ENCODE results near the gene UCN. TPM values are rescaled to one million over a fixed set of nuclear protein-coding genes. Genes with fewer than 3 reads are reported as not detected.
A peak's percentile ranks its signal among the peaks of the same experiment; 100 is the strongest.

UCN gene
- total and polyA plus RNA-seq, 4 donors = 0.34 to 2.0 (median 1.4) TPM

- DNase-seq (no peak), ATAC-seq (ENCODE audit: insufficient read depth, low FRiP score) (no peak)
- WGBS, 2 donors = 55 to 80% methylated on average over 5 of the region's 5 CpGs
- Histone ChIP-seq H3K9ac (ENCODE audit: insufficient read depth in 1 of 2, low read length in 2 of 2) (no peak overlapping the region), H3K9me3 (ENCODE audit: control insufficient read depth in 4 of 4, insufficient read depth in 3 of 4, low read length in 3 of 4) (no peaks in the 10 kb centered on the region), H3K27ac (ENCODE audit: low read depth in 1 of 2, low read length in 1 of 2) (no peak overlapping the region), H3K4me1 (ENCODE audit: control insufficient read depth in 5 of 5, insufficient read depth in 5 of 5, low read length in 5 of 5) (peaks cover 0 to 23% (median 12%) of the 10 kb centered on the region in 5 donors), H3K36me3 (ENCODE audit: control insufficient read depth in 4 of 4, insufficient read depth in 4 of 4, low read length in 4 of 4) (peaks cover 24 to 30% (median 26%) of the 10 kb centered on the region in 4 donors), H3K27me3 (ENCODE audit: control insufficient read depth in 3 of 3, insufficient read depth in 3 of 3, low read length in 2 of 3) (no peaks in the 10 kb centered on the region), H3K4me3 (no peak overlapping the region)
- TF ChIP-seq CTCF (IDR thresholded peaks at IDR 0.05; ENCODE audit: control extremely low read depth, extremely low read depth) = no peak
These were observed 16.5 kb upstream of the UCN start for GRCh38 chr2:27324720-27325119.

DNA sequence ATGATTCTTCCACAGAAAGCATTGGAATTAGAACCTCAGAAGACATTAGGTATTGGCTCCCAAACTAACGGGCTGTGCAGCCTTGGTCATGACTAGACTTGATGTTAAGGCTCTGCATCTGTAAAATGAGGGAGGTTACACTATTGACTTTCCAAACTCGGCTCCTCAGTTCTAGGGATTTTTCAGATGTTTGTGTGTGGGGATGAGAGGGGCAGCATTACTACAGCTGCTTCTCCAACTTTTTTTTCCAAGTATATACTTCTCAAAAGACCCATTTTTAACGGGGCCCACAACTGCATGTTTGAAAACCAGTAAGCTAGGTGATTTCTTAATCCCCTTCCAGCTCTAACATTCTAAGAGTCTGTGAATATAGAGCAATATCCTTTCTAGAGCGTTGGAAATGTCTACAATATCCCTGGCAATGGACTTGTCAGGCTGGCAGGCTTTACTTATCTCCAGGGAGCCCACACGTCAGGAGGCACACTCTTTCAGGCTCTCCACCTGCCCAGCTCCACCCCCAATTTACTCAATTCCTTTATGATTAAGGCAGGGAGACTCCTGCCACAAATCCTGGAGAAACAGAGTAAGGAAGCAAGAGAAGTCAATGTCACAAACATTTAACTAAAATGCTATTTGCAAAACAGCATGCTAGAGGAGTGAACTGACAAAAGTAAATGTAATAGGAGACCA, 15.5 kb upstream of the UCN start:
- ATAC-seq (ENCODE audit: insufficient read depth, low FRiP score) = no peak
- peak overlapping the region; percentile 98 to 99 for H3K9ac ChIP-seq (ENCODE audit: insufficient read depth in 1 of 2, low read length in 2 of 2)
- 19 to 23% methylated on average over 5 of the region's 5 CpGs for WGBS, 2 donors
- no peak for TF ChIP-seq CTCF (IDR thresholded peaks at IDR 0.05; ENCODE audit: control extremely low read depth, extremely low read depth)
- H3K4me1 ChIP-seq (ENCODE audit: control insufficient read depth in 5 of 5, insufficient read depth in 5 of 5, low read length in 5 of 5) = peaks cover 0 to 23% (median 12%) of the 10 kb centered on the region in 5 donors
- H3K36me3 ChIP-seq (ENCODE audit: control insufficient read depth in 4 of 4, insufficient read depth in 4 of 4, low read length in 4 of 4) = peaks cover 17 to 22% (median 20%) of the 10 kb centered on the region in 4 donors
- no peaks in the 10 kb centered on the region for H3K27me3 ChIP-seq (ENCODE audit: control insufficient read depth in 3 of 3, insufficient read depth in 3 of 3, low read length in 2 of 3)
- peak overlapping the region; percentile 91 to 97 for H3K27ac ChIP-seq (ENCODE audit: low read depth in 1 of 2, low read length in 1 of 2)
- H3K9me3 ChIP-seq (ENCODE audit: control insufficient read depth in 4 of 4, insufficient read depth in 3 of 4, low read length in 3 of 4) = no peaks in the 10 kb centered on the region
- DNase-seq = peak in 2 of 3 donors; percentile 24 to 34
- H3K4me3 ChIP-seq = peak overlapping the region; percentile 70

- Histone ChIP-seq H3K9me3 (ENCODE audit: control insufficient read depth in 4 of 4, insufficient read depth in 3 of 4, low read length in 3 of 4) (no peaks in the 10 kb centered on the region), H3K36me3 (ENCODE audit: control insufficient read depth in 4 of 4, insufficient read depth in 4 of 4, low read length in 4 of 4) (peaks cover 9 to 15% (median 14%) of the 10 kb centered on the region in 4 donors), H3K4me1 (ENCODE audit: control insufficient read depth in 5 of 5, insufficient read depth in 5 of 5, low read length in 5 of 5) (peaks cover 0 to 23% (median 12%) of the 10 kb centered on the region in 5 donors), H3K4me3 (peak within 1 kb of the TSS; percentile 70), H3K9ac (ENCODE audit: insufficient read depth in 1 of 2, low read length in 2 of 2) (peak within 1 kb of the TSS; percentile 98 to 99), H3K27me3 (ENCODE audit: control insufficient read depth in 3 of 3, insufficient read depth in 3 of 3, low read length in 2 of 3) (no peaks in the 10 kb centered on the region), H3K27ac (ENCODE audit: low read depth in 1 of 2, low read length in 1 of 2) (peak within 1 kb of the TSS; percentile 91 to 97)
- 0% methylated on average over 39 of the region's 39 CpGs for WGBS, 2 donors
- no peak for TF ChIP-seq CTCF (IDR thresholded peaks at IDR 0.05; ENCODE audit: control extremely low read depth, extremely low read depth)
- peak; percentile 94 to 96 (median 96) for DNase-seq
- peak; percentile 91 for ATAC-seq (ENCODE audit: insufficient read depth, low FRiP score)
These were observed 14.7 kb upstream of the UCN start, which contains the start of gene MPV17 for GRCh38 chr2:27322766-27323595. Gene MPV17 (minus strand): TSS chr2:27323097. CDS start chr2:27322517, 580 bp downstream.

Measured in lung (tissue), 12 donors.